Colonic mucosa (tissue), 4 donors: ENCODE data around the gene CYP27A1. TPM values are rescaled to one million over a fixed set of nuclear protein-coding genes. Genes with fewer than 3 reads are reported as not detected.

Source experiments
- DNase-seq: peaks from one replicate; pipeline ENCODE4 v3.0.0-alpha.2; 2020
- H3K27ac ChIP-seq: fragments of 200-600 bp; one replicate; pipeline ENCODE4 v1.8.0; 2021
- H3K27me3 ChIP-seq: fragments of 200-600 bp; one replicate; pipeline ENCODE4 v1.8.0; 2021
- H3K36me3 ChIP-seq: fragments of 200-600 bp; one replicate; pipeline ENCODE4 v1.8.0; 2021
- H3K4me1 ChIP-seq: fragments of 200-600 bp; one replicate; pipeline ENCODE4 v1.8.0; 2021; ENCODE audit warnings: mild to moderate bottlenecking
- H3K4me3 ChIP-seq: fragments of 200-600 bp; one replicate; pipeline ENCODE4 v1.8.0; 2021
- H3K9ac ChIP-seq, 2 donors: one replicate each; pipeline ENCODE4 v1.7.0; 2013; ENCODE audit warnings: control low read depth in 2 of 2, low read depth in 2 of 2, low read length in 2 of 2
- H3K9me3 ChIP-seq: fragments of 200-600 bp; one replicate; pipeline ENCODE4 v1.8.0; 2021
- intact Hi-C: fragments of 100-400 bp; cut with DNase I; formaldehyde crosslinking; loops from one replicate; pipeline ENCODE4 v1.14.1; 2022
- total RNA-seq, 2 donors: library from RNA; stranded (reverse); fragmentation: NEBNext Ultra II Directional in 1 of 2; extraction: Animal tissue kit (Norgen Biotek cat#: 25700) in 1 of 2; gene quantifications; one replicate each; pipeline ENCODE4 v1.2.1, GENCODE V29; 2021
- TF ChIP-seq, protein P1 (sequence below): fragments of 200-600 bp; IDR thresholded peaks from one replicate; pipeline ENCODE4 v1.8.0; 2022; ENCODE audit warnings: antibody characterized with exemption, mild to moderate bottlenecking
- donor health status: healthy.
- donor health status: DM: no; HTN: no; CAD: no.
- donor health status: DM: no; HTN: no; CAD: no.

Gene CYP27A1
- total RNA-seq, 2 donors from 2014 or later, result 21.7 to 54.0 TPM

DNA sequence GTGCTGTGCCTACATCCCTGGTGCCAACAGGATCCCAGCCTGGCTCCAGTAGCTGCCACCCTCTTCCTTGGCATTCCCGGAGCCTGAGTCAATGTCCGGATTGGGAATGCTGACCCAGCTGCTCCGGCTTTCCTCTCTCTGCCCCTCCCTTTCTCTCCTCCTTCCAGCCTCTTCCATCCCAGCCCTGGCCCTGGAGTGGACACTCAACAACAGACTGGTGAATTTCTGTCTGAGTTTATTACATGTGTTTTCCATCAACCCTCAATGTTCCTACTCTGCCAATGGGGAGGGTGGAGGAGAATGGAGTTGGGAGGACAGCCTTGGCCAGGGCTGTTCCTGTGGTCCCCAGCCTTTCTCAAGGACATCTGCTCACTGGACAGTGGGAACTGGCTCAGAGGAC lies 50.6 kb downstream of the CYP27A1 start:
- TF ChIP-seq, protein P1, sequence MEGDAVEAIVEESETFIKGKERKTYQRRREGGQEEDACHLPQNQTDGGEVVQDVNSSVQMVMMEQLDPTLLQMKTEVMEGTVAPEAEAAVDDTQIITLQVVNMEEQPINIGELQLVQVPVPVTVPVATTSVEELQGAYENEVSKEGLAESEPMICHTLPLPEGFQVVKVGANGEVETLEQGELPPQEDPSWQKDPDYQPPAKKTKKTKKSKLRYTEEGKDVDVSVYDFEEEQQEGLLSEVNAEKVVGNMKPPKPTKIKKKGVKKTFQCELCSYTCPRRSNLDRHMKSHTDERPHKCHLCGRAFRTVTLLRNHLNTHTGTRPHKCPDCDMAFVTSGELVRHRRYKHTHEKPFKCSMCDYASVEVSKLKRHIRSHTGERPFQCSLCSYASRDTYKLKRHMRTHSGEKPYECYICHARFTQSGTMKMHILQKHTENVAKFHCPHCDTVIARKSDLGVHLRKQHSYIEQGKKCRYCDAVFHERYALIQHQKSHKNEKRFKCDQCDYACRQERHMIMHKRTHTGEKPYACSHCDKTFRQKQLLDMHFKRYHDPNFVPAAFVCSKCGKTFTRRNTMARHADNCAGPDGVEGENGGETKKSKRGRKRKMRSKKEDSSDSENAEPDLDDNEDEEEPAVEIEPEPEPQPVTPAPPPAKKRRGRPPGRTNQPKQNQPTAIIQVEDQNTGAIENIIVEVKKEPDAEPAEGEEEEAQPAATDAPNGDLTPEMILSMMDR, result no peak
- H3K36me3 ChIP-seq, result no peaks in the 10 kb centered on the region
- H3K4me1 ChIP-seq, result no peaks in the 10 kb centered on the region
- no peak overlapping the region for H3K4me3 ChIP-seq
- H3K9me3 ChIP-seq, result no peaks in the 10 kb centered on the region
- DNase-seq, result no peak
- no peak overlapping the region for H3K9ac ChIP-seq
- H3K27ac ChIP-seq, result no peak overlapping the region
- H3K27me3 ChIP-seq, result no peaks in the 10 kb centered on the region
- intact Hi-C loops, result no loop called here

DNA sequence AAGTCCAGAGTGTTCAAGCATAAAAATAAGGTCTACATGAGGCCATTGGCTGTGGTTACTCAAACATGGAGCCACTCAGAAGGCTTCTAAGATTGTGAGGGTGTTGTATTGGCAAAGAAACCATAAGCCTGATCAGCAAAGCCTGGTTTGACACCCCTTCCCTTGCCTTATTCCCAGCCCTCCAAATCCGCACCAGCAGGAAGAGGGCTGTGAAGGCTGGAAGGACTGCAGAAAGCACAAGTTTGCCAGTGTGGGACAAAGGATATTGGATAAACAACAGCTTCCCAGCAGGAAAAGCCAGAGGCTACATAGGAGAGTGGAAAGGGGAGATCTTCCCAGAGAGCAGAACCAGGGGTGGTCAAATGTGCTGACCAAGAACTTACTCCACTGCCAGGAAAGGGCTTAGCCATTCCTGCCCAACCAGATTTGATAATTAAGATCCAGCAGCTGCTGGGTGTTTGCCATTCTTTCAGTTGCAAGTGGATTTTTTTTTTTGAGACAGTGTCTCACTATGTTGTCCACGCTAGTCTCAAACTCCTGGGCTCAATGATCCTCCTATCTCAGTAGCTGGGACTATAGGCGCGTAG lies 51.2 kb downstream of the CYP27A1 start:
- no peak for DNase-seq
- intact Hi-C loops, result no loop called here

GRCh38 chr2:218834685-218835084 lies 52.7 kb downstream of the CYP27A1 start:
- no peak for DNase-seq
- H3K9ac ChIP-seq, result no peak overlapping the region
- no peaks in the 10 kb centered on the region for H3K27me3 ChIP-seq
- no peaks in the 10 kb centered on the region for H3K36me3 ChIP-seq
- H3K4me3 ChIP-seq, result no peak overlapping the region
- intact Hi-C loops, result no loop called here
- H3K4me1 ChIP-seq, result no peaks in the 10 kb centered on the region
- no peaks in the 10 kb centered on the region for H3K9me3 ChIP-seq
- TF ChIP-seq, protein P1, result no peak
- no peak overlapping the region for H3K27ac ChIP-seq

More for the DNA sequence above, 51.2 kb downstream of the CYP27A1 start:
- TF ChIP-seq, protein P1, result no peak
- no peaks in the 10 kb centered on the region for H3K36me3 ChIP-seq
- no peak overlapping the region for H3K4me3 ChIP-seq
- no peaks in the 10 kb centered on the region for H3K4me1 ChIP-seq
- no peak overlapping the region for H3K9ac ChIP-seq
- H3K27me3 ChIP-seq, result no peaks in the 10 kb centered on the region
- H3K27ac ChIP-seq, result no peak overlapping the region
- H3K9me3 ChIP-seq, result no peaks in the 10 kb centered on the region

DNA sequence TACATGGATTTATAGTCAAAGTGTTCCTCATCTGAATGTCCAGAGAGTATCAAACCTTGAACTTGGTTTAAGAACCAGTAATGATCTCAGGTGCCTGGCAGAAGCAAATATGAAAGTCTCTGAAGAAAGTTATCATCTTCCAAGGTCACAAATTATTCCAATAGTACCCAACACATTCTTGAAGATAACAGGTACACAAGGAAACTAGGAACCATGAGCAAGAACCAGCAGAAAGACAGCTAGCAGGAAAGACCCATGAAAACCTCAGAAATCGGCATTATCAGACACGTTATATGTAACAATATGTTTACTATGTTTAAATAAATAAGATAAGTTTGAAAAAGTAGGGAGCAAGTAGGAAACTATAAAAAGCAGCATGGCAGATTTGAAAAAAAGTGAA lies 55.5 kb downstream of the CYP27A1 start:
- Histone ChIP-seq H3K9ac (no peak overlapping the region), H3K9me3 (no peaks in the 10 kb centered on the region), H3K36me3 (no peaks in the 10 kb centered on the region), H3K4me1 (no peaks in the 10 kb centered on the region), H3K27ac (no peak overlapping the region), H3K4me3 (no peak overlapping the region), H3K27me3 (no peaks in the 10 kb centered on the region)
- TF ChIP-seq, protein P1, result no peak
- intact Hi-C loops, result no loop called here
- DNase-seq, result no peak

GRCh38 chr2:218839430-218839829 lies 57.5 kb downstream of the CYP27A1 start:
- intact Hi-C loops, result no loop called here
- Histone ChIP-seq H3K4me3 (no peak overlapping the region), H3K27ac (no peak overlapping the region), H3K9me3 (no peaks in the 10 kb centered on the region), H3K36me3 (no peaks in the 10 kb centered on the region), H3K4me1 (no peaks in the 10 kb centered on the region), H3K27me3 (no peaks in the 10 kb centered on the region), H3K9ac (no peak overlapping the region)
- TF ChIP-seq, protein P1, result no peak
- no peak for DNase-seq
